Nephron progenitor cell (in vitro differentiated cells): ENCODE measurements around the gene SLC8A2.

ENCODE experiments used
- DNase-seq: peaks from one replicate; pipeline ENCODE4 v3.0.0; 2021
- H3K27ac Mint-ChIP-seq: 2 replicates; pipeline ENCODE4 v1.8.0; 2021; ENCODE audit warnings: mild to moderate bottlenecking, moderate library complexity, mixed read lengths
- H3K27me3 Mint-ChIP-seq: 2 replicates; pipeline ENCODE4 v1.8.0; 2021; ENCODE audit warnings: mild to moderate bottlenecking, low read depth, mixed read lengths; ENCODE audit not compliant: poor library complexity
- H3K36me3 Mint-ChIP-seq: 2 replicates; pipeline ENCODE4 v1.8.0; 2021; ENCODE audit warnings: low read depth, mixed read lengths
- H3K4me1 Mint-ChIP-seq: 2 replicates; pipeline ENCODE4 v1.8.0; 2021; ENCODE audit warnings: mixed read lengths
- H3K4me3 Mint-ChIP-seq: 2 replicates; pipeline ENCODE4 v1.8.0; 2021; ENCODE audit warnings: mild to moderate bottlenecking, moderate library complexity, mixed read lengths
- H3K9me3 Mint-ChIP-seq: 2 replicates; pipeline ENCODE4 v1.8.0; 2021; ENCODE audit warnings: mild to moderate bottlenecking, moderate library complexity, mixed read lengths
- TF ChIP-seq, protein P1 (sequence below): fragments of 200-600 bp; sonication (generic); IDR thresholded peaks from 2 replicates; pipeline ENCODE4 v1.5.0; 2021; ENCODE audit warnings: antibody characterized with exemption

The SLC8A2 gene

DNA sequence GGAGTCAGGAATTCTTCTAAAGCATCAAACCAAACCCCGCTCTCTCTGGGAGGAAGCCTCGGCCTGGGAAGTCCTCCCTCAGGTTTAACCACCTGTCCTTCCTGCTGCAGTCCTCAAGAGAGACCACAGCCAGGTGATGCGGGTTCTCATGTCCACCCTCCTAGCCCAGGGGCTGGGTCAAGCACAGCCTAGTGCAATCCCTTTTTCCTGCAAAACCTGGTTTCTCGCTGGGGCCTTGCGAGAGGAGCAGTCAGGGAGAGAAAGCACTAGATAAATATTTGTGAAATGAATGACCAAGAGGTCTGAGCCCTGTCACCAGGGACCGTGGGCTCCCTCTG, 2.4 kb downstream of the SLC8A2 start:
- TF ChIP-seq, protein P1, sequence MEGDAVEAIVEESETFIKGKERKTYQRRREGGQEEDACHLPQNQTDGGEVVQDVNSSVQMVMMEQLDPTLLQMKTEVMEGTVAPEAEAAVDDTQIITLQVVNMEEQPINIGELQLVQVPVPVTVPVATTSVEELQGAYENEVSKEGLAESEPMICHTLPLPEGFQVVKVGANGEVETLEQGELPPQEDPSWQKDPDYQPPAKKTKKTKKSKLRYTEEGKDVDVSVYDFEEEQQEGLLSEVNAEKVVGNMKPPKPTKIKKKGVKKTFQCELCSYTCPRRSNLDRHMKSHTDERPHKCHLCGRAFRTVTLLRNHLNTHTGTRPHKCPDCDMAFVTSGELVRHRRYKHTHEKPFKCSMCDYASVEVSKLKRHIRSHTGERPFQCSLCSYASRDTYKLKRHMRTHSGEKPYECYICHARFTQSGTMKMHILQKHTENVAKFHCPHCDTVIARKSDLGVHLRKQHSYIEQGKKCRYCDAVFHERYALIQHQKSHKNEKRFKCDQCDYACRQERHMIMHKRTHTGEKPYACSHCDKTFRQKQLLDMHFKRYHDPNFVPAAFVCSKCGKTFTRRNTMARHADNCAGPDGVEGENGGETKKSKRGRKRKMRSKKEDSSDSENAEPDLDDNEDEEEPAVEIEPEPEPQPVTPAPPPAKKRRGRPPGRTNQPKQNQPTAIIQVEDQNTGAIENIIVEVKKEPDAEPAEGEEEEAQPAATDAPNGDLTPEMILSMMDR, result no peak
- no peak overlapping the region for H3K27ac Mint-ChIP-seq
- H3K9me3 Mint-ChIP-seq, result no peaks in the 10 kb centered on the region
- peaks cover 27% of the 10 kb centered on the region for H3K4me1 Mint-ChIP-seq
- H3K27me3 Mint-ChIP-seq, result peaks cover 85% of the 10 kb centered on the region
- no peak for DNase-seq
- H3K36me3 Mint-ChIP-seq, result no peaks in the 10 kb centered on the region
- H3K4me3 Mint-ChIP-seq, result no peak overlapping the region

DNA sequence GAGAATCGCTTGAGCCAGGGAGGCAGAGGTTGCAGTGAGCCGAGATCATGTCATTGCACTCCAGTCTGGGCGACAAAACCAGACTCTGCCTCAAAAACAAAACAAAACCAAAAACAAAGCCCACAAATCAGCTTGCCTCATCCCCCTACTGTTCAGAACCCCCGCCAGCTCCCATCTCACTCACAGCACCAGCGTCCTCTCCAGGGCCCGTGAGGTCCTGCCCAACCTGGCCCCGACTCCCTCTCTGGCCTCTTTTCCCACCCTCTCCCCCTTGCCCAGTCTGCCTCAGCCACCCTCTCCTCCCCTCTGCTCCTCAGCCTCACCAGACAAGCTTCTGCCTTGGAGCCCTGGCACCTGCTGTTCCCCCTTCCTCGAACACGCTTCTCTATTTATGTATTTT, 3.8 kb downstream of the SLC8A2 start:
- no peaks in the 10 kb centered on the region for H3K9me3 Mint-ChIP-seq
- TF ChIP-seq, protein P1, result no peak
- peaks cover 93% of the 10 kb centered on the region for H3K27me3 Mint-ChIP-seq
- H3K27ac Mint-ChIP-seq, result no peak overlapping the region
- no peak for DNase-seq
- H3K4me1 Mint-ChIP-seq, result peaks cover 27% of the 10 kb centered on the region
- no peak overlapping the region for H3K4me3 Mint-ChIP-seq
- H3K36me3 Mint-ChIP-seq, result no peaks in the 10 kb centered on the region

DNA sequence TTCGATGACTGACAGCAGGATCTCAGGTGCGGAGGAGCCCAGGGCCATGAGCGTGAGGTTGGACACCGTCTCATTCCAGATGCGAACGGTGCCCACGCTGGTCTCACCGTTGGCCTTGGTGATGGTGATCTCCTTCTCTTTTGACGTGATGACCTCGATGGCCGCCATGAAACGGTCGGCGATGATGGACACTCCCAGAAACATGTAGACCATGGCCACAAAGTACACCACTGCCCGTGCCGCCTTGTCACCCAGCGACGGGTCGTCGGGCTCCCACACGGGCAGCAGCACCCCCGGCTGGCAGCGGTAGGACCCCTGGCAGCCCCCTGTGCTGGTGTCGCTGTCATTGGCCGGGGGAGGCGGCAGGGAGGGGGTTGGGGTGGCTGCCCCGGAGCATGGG, 5.7 kb downstream of the SLC8A2 start:
- no peak overlapping the region for H3K27ac Mint-ChIP-seq
- H3K4me1 Mint-ChIP-seq, result peaks cover 17% of the 10 kb centered on the region
- no peak for DNase-seq
- no peak overlapping the region for H3K4me3 Mint-ChIP-seq
- H3K9me3 Mint-ChIP-seq, result no peaks in the 10 kb centered on the region
- TF ChIP-seq, protein P1, result no peak
- no peaks in the 10 kb centered on the region for H3K36me3 Mint-ChIP-seq
- H3K27me3 Mint-ChIP-seq, result peaks cover 88% of the 10 kb centered on the region

DNA sequence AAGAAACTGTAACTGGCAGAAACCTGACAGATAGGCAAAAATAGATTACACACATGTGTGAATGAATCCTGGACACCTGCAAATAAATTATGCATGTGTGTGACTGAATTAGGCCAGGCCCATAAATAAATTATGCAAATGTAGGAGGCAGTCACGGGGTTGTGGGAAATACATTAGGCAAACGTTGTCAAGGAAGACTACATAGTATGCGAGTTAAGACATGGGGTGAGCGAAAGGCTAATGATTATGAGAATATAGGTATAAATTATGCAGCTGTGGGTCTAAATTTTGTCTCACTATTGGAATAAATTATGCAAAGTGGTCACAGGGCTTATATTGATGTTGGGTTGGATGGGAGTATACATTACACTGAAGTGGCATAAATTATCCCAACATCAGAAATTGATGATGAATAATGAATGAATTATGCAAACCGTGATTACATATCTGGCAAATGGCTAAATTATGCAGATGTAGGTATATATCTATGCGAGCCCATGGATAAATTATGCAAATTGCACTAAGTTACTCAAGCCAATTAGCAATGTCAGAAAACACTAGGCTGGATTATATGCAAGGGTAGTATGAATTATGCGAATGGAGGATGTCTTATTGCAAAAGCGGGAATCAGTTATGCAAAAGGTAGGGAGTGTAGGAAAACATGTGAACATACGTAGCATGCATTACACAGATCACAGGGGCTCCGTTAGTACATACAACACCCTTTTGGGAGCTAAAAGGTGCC, 6.8 kb downstream of the SLC8A2 start:
- H3K4me1 Mint-ChIP-seq, result peaks cover 9% of the 10 kb centered on the region

DNA sequence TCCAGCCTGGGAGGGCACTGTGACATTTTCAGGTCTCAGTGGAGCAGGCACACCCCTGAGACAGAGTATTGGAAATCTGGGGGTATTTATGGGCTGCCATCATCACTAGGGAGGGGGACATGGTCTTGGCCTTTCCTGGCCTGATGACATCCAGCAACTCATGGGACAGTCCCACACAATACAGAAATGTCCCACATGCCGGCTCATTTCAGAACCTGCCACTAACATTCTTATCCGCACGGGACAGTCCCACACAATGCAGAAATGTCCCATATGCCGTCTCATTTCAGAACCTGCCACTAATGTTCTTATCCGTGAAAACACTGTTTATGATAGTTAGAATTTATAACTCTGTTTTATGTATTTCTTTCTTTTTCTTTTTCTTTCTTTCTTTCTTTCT, 9.8 kb downstream of the SLC8A2 start:
- Mint-ChIP-seq H3K27me3 (peaks cover 47% of the 10 kb centered on the region), H3K27ac (no peak overlapping the region), H3K36me3 (no peaks in the 10 kb centered on the region), H3K9me3 (peaks cover 4% of the 10 kb centered on the region), H3K4me3 (no peak overlapping the region), H3K4me1 (no peaks in the 10 kb centered on the region)
- TF ChIP-seq, protein P1, result no peak
- DNase-seq, result no peak

More for the DNA sequence above, 6.8 kb downstream of the SLC8A2 start:
- Mint-ChIP-seq H3K36me3 (no peaks in the 10 kb centered on the region), H3K4me3 (no peak overlapping the region), H3K9me3 (no peaks in the 10 kb centered on the region), H3K27ac (no peak overlapping the region), H3K27me3 (peaks cover 77% of the 10 kb centered on the region)
- no peak for DNase-seq
- TF ChIP-seq, protein P1, result no peak

DNA sequence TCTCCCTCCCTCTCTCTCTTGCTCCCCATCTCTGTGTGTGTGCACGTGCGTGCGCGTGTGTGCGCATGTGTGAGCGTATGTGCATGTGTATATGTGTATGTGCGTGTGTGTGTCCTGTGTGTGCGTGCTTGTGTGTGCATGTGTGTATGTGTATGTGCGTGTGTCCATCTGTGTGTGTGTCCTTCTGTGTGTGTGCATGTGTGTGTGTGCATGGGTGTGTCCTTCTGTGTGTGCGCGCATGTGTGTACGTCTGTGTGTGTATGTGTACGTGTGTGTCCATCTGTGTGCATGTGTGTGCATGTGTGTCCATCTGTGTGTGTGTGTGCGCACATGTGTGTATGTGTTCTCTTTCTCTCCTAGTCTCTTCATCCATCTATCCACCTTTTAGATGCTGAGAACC, 12.2 kb downstream of the SLC8A2 start:
- Mint-ChIP-seq H3K4me1 (no peaks in the 10 kb centered on the region), H3K4me3 (no peak overlapping the region), H3K27ac (no peak overlapping the region), H3K9me3 (peaks cover 25% of the 10 kb centered on the region), H3K27me3 (peaks cover 24% of the 10 kb centered on the region), H3K36me3 (peaks cover 7% of the 10 kb centered on the region)
- TF ChIP-seq, protein P1, result no peak
- no peak for DNase-seq
